Kidney epithelial cell (primary cell): ENCODE data around the gene PDZK1IP1. TPM values are rescaled to one million over a fixed set of nuclear protein-coding genes. Genes with fewer than 3 reads are reported as not detected.

Experiments used
- DNase-seq: peaks from one replicate; pipeline ENCODE4 v3.0.0-alpha.2; 2010; ENCODE audit warnings: low read depth
- H3K27me3 ChIP-seq: 2 replicates; pipeline ENCODE4 v1.6.0; 2011; ENCODE audit warnings: low read length; ENCODE audit not compliant: control insufficient read depth, insufficient read depth
- H3K36me3 ChIP-seq: 2 replicates; pipeline ENCODE4 v1.5.1; 2011; ENCODE audit warnings: low read length; ENCODE audit not compliant: control insufficient read depth, insufficient read depth
- H3K4me3 ChIP-seq: 2 replicates; pipeline ENCODE4 v1.5.1; 2011; ENCODE audit warnings: low read depth, mild to moderate bottlenecking, control low read depth, low read length
- CTCF ChIP-seq: IDR thresholded peaks from 2 replicates; pipeline ENCODE4 v1.5.1; 2011; ENCODE audit warnings: mild to moderate bottlenecking, moderate library complexity, low read length, control low read depth, inconsistent platforms; ENCODE audit not compliant: insufficient read depth, poor library complexity, severe bottlenecking
- total RNA-seq: library from RNA; depleted of rRNA; stranded (reverse); fragments of >200 nt; gene quantifications from 2 replicates; pipeline ENCODE4 v1.2.3, GENCODE V29; 2015

PDZK1IP1 gene
- total RNA-seq, 1 donor from 2014 or later, result 28.1 TPM

DNA sequence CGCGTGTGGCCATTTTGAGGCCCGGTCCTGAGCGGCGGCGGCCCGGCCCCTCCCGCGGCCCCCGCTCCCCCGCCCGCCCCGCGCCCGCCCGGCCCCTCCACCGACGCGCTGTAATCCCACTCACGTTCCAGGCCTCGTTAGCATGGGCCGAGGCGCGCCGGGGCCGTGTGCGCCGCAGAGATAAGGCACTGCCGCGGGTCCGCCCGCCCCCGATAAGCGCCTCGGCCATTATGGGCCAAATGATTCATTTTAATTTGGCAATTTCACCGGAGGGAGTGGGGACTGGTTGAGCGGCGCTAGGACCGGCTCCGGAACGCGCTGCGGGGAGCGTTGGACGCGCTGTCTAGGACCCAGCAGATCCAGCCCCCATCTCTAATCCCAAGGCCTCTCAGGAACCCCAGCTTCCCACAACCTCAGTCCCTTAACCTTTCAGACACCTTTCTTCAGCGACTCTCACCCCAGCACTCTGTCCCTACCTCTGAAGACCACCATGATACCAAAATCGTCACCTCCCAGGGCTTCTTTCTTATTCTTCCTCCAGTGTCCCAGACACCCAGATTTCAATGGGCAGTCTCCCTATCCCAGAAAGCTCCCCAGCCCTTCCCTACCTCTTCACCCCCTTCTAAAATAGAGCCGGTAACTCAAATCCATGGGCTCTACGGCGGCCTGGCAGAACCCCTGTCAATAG is 42.5 kb upstream of the PDZK1IP1 start, which contains the start of gene TAL1:
TAL1 (minus strand) TSS at position 39 of the 688 bp plus-strand sequence. CDS start 6,337 bp downstream, outside the sequence.
- Histone ChIP-seq H3K36me3 (no peaks in the 10 kb centered on the region), H3K27me3 (peaks cover 65% of the 10 kb centered on the region), H3K4me3 (peak within 1 kb of the TSS; percentile 15)
- no peak for DNase-seq
- no peak for TF ChIP-seq CTCF

DNA sequence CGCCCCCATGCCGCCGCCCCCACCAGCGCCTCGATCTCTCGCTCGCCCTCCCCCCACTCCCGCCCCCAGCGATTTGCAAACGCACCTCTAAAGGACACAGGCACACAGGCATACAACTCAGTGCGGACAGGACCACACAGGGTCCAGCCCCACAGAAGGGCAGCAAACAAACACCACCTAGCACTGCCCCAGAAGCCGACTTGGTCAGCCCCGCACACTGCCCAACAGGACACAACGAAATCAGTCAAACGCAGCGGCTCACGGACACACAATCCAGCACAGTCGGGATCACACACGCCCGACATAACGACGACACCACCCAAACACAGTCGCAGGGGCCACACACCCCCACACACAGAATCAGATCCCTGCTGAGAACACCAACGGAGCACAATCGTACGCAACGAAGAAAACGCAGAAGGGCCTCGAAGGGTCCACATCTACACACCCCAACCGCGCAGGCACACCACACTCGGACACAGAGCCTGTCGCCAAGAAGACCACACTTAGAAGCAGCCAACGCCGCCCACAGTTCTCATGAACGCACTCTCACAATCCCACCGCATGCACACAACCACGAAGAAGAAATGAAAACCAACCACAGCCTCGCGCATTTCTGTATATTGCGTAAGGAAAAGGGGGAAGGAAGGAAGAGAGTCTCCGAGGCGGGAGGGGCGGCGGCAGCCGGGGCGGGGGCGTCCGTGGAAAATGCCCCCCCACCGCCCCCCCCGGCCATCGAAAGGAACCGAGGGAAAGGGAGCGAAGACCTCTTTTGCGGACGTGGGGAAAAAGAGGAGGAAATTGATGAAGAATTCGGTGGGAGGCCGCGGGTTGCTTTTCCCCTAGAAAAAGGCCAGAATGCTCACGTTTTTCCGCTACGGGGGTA is 41.7 kb upstream of the PDZK1IP1 start:
- DNase-seq, result no peak
- H3K27me3 ChIP-seq, result peaks cover 70% of the 10 kb centered on the region
- H3K4me3 ChIP-seq, result peak overlapping the region; percentile 15
- no peak for TF ChIP-seq CTCF
- H3K36me3 ChIP-seq, result no peaks in the 10 kb centered on the region

- Histone ChIP-seq H3K36me3 (no peaks in the 10 kb centered on the region), H3K27me3 (peaks cover 78% of the 10 kb centered on the region), H3K4me3 (no peak overlapping the region)
- no peak for DNase-seq
- TF ChIP-seq CTCF, result no peak
Observed at GRCh38 chr1:47230692-47231300, 41.0 kb upstream of the PDZK1IP1 start.

DNA sequence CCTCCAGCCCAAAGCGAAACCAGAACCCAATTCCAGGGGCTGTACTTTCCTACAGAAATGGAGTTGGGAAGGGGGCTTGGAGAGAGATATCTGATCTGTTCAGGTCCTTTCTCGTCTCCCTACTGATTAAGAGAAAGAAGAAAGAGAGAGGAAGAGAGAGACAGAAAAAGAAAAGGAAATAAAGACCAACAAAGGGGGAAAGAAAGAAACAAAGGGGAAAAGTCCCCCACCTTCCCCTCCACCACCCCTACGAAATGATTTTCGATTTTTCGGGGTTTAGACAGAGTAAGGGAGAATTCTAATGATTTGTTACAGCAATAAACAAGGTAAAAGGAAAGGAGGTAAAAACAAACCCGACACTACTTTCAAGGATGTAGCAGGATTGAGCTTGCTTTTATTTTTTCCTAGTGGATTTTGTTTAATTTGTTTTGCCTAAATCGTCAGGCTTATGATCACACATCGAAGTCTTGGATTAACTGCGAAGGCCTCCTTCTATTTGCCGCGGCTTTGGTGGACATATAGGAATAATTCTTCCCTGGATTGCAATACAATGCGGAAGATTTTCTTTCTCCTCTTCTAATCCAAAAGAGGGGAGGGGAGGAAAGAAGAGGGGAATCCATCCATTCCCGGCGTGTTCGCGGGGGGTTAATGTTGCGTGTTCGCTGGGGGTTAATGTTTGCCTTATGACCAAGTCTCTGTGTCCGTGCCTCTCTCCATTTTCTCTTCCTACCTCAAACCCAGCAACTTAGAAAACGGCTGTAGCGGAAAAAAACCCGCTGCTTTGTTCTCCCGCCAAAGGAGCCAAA is 40.3 kb upstream of the PDZK1IP1 start:
- Histone ChIP-seq H3K4me3 (no peak overlapping the region), H3K36me3 (no peaks in the 10 kb centered on the region), H3K27me3 (peaks cover 82% of the 10 kb centered on the region)
- no peak for DNase-seq
- TF ChIP-seq CTCF, result no peak

- Histone ChIP-seq H3K36me3 (no peaks in the 10 kb centered on the region), H3K4me3 (no peak overlapping the region), H3K27me3 (peaks cover 89% of the 10 kb centered on the region)
- no peak for TF ChIP-seq CTCF
- DNase-seq, result no peak
Observed at GRCh38 chr1:47229031-47229885, 39.4 kb upstream of the PDZK1IP1 start.
